GM23338 (cell line): ENCODE results near the gene U2AF1L4. TPM values are rescaled to one million over a fixed set of nuclear protein-coding genes. Genes with fewer than 3 reads are reported as not detected.
A peak's percentile ranks its signal among the peaks of the same experiment; 100 is the strongest.

Experiments
- ATAC-seq: fragments of 200-7000 bp; cut with Tn5 transposase; 3 replicates; pipeline ENCODE4 v1.9.1; 2020
- DNase-seq: peaks from one replicate; pipeline ENCODE4 v3.0.0-alpha.2; 2015; ENCODE audit warnings: low spot score
- H2AFZ ChIP-seq: fragments of 200-600 bp; sonication (generic); 2 replicates; pipeline ENCODE4 v1.8.0; 2016; ENCODE audit warnings: antibody characterized with exemption, mild to moderate bottlenecking, moderate library complexity
- H3F3A ChIP-seq: fragments of 200-600 bp; sonication (generic); replicated peaks from 2 replicates; pipeline ENCODE4 v1.8.0; 2017; ENCODE audit warnings: antibody characterized with exemption, mixed run types, low read depth
- H3K27ac ChIP-seq: fragments of 200-600 bp; sonication (generic); 2 replicates; pipeline ENCODE4 v1.6.1; 2016; ENCODE audit warnings: low read depth
- H3K27me3 ChIP-seq: fragments of 200-600 bp; sonication (generic); 2 replicates; pipeline ENCODE4 v1.8.0; 2016; ENCODE audit warnings: mild to moderate bottlenecking, mixed run types, moderate library complexity; ENCODE audit not compliant: insufficient read depth
- H3K36me3 ChIP-seq: fragments of 200-600 bp; sonication (generic); 2 replicates; pipeline ENCODE4 v1.8.0; 2016; ENCODE audit warnings: mild to moderate bottlenecking; ENCODE audit not compliant: insufficient read depth
- H3K4me1 ChIP-seq: fragments of 200-600 bp; sonication (generic); 2 replicates; pipeline ENCODE4 v1.8.0; 2016; ENCODE audit warnings: mild to moderate bottlenecking, moderate library complexity; ENCODE audit not compliant: insufficient read depth
- H3K4me2 ChIP-seq: fragments of 200-600 bp; sonication (generic); 2 replicates; pipeline ENCODE4 v1.7.1; 2017; ENCODE audit warnings: mixed run types
- H3K4me3 ChIP-seq: fragments of 200-600 bp; sonication (generic); 2 replicates; pipeline ENCODE4 v1.6.1; 2016; ENCODE audit warnings: mixed run types
- H3K79me2 ChIP-seq: fragments of 200-600 bp; sonication (generic); replicated peaks from 2 replicates; pipeline ENCODE4 v1.8.0; 2017; ENCODE audit warnings: mild to moderate bottlenecking; ENCODE audit not compliant: insufficient read depth
- H3K9me2 ChIP-seq: fragments of 200-600 bp; sonication (generic); 2 replicates; pipeline ENCODE4 v1.8.0; 2017; ENCODE audit not compliant: insufficient read depth
- H4K20me1 ChIP-seq: fragments of 200-600 bp; sonication (generic); replicated peaks from 2 replicates; pipeline ENCODE4 v1.8.0; 2017; ENCODE audit warnings: mild to moderate bottlenecking; ENCODE audit not compliant: insufficient read depth
- H3K27ac Mint-ChIP-seq: 2 replicates; pipeline ENCODE4 v1.8.0; 2020; ENCODE audit warnings: inconsistent platforms, mild to moderate bottlenecking, moderate library complexity, mixed read lengths
- H3K27me3 Mint-ChIP-seq: 3 replicates; pipeline ENCODE4 v1.8.0; 2022; ENCODE audit warnings: low read depth, mild to moderate bottlenecking, moderate library complexity, mixed read lengths, inconsistent platforms; ENCODE audit not compliant: insufficient read depth, poor library complexity
- H3K36me3 Mint-ChIP-seq: 3 replicates; pipeline ENCODE4 v1.8.0; 2021; ENCODE audit warnings: low read depth, mild to moderate bottlenecking, inconsistent platforms, moderate library complexity, mixed read lengths
- H3K4me1 Mint-ChIP-seq: 3 replicates; pipeline ENCODE4 v1.8.0; 2020; ENCODE audit warnings: mild to moderate bottlenecking, inconsistent platforms, mixed read lengths
- H3K4me3 Mint-ChIP-seq: 3 replicates; pipeline ENCODE4 v1.8.0; 2021; ENCODE audit warnings: moderate library complexity, mild to moderate bottlenecking, inconsistent platforms, mixed read lengths
- H3K9me3 Mint-ChIP-seq: 3 replicates; pipeline ENCODE4 v1.8.0; 2020; ENCODE audit warnings: moderate library complexity, mild to moderate bottlenecking, inconsistent platforms, mixed read lengths
- CREB1 ChIP-seq: fragments of 250-450 bp; sonication (Bioruptor Pico); IDR thresholded peaks from 2 replicates; pipeline ENCODE4 v1.5.0; 2020; ENCODE audit warnings: low read depth, mild to moderate bottlenecking, moderate library complexity
- CTCF ChIP-seq, 2 experiments: fragments of 200-600 bp in 1 of 2; sonication (generic) in 1 of 2; conservative IDR thresholded peaks; 2 replicates each; pipeline versions ENCODE4 v1.5.1 to v1.6.1; 2016 to 2017; ENCODE audit warnings: antibody characterized with exemption in 2 of 2, low read depth in 2 of 2, mild to moderate bottlenecking in 2 of 2, moderate library complexity in 1 of 2
- ETS1 ChIP-seq: IDR thresholded peaks from 2 replicates; pipeline ENCODE4 v1.6.1; 2016; ENCODE audit warnings: antibody characterized with exemption
- EZH2phosphoT487 ChIP-seq: fragments of 200-600 bp; sonication (generic); IDR thresholded peaks from one replicate; pipeline ENCODE4 v1.8.1; 2018; ENCODE audit warnings: antibody characterized with exemption; ENCODE audit not compliant: unreplicated experiment
- JUNB ChIP-seq: IDR thresholded peaks from one replicate; pipeline ENCODE4 v1.6.1; 2016; ENCODE audit warnings: antibody characterized with exemption; ENCODE audit not compliant: unreplicated experiment
- POLR2AphosphoS5 ChIP-seq: IDR thresholded peaks from 2 replicates; pipeline ENCODE4 v1.6.1; 2016; ENCODE audit warnings: antibody characterized with exemption, low read depth
- REST ChIP-seq: IDR thresholded peaks from one replicate; pipeline ENCODE4 v1.6.1; 2018; ENCODE audit warnings: antibody characterized with exemption; ENCODE audit not compliant: unreplicated experiment
- STAT1 ChIP-seq: IDR thresholded peaks from one replicate; pipeline ENCODE4 v1.6.1; 2016; ENCODE audit warnings: antibody characterized with exemption; ENCODE audit not compliant: unreplicated experiment
- ZNF114 ChIP-seq: fragments of 250-450 bp; sonication (Bioruptor Pico); IDR thresholded peaks from 2 replicates; pipeline ENCODE4 v1.5.0; 2020; ENCODE audit warnings: mild to moderate bottlenecking, moderate library complexity
- polyA plus RNA-seq: library from polyadenylated mRNA; unstranded; fragments of >200 nt; fragmentation: Nextera tagmentation; extraction: Ambion mirVana; gene quantifications from 2 replicates; pipeline ENCODE4 v1.2.1, GENCODE V29; 2016
- total RNA-seq: library from RNA; depleted of rRNA; stranded (reverse); fragments of >200 nt; shearing (Covaris generic); gene quantifications from 2 replicates; pipeline ENCODE4 v1.2.3, GENCODE V29; 2014

The U2AF1L4 gene
- total and polyA plus RNA-seq, 2 experiments from 2014 or later, result 13.1 to 23.7 TPM

GRCh38 chr19:35693835-35694599 lies 51.2 kb downstream of the U2AF1L4 start:
- H3K4me1 Mint-ChIP-seq, result peaks cover 5% of the 10 kb centered on the region; the same call in 2 of the 3 replicates
- no peaks in the 10 kb centered on the region for H3K36me3 ChIP-seq
- H3K4me3 Mint-ChIP-seq, result no peak overlapping the region
- no peak overlapping the region; the same call in 1 of the 2 replicates for H2AFZ ChIP-seq
- DNase-seq, result peak; percentile 94
- no peaks in the 10 kb centered on the region for H3K79me2 ChIP-seq
- 0 out of 2 replicates have a peak, but pooled peaks cover 2% of the 10 kb centered on the region for H3F3A ChIP-seq
- no peak overlapping the region for H3K27ac ChIP-seq
- no peaks in the 10 kb centered on the region; the same call in 1 of the 2 replicates for H3K4me1 ChIP-seq
- H3K4me3 ChIP-seq, result no peak overlapping the region
- H3K27me3 ChIP-seq, result no peaks in the 10 kb centered on the region
- no peak overlapping the region for H3K27ac Mint-ChIP-seq
- ATAC-seq, result peak; percentile 98
- peaks cover 3% of the 10 kb centered on the region; the same call in 1 of the 3 replicates for H3K9me3 Mint-ChIP-seq
- TF ChIP-seq EZH2phosphoT487 (no peak), REST (no peak), CTCF (conservative IDR thresholded peaks at IDR 0.05; ENCODE audit: low read depth in 2 of 2) (peak; percentile 93 to 100), ZNF114 (CRISPR knock-in tag) (no peak), ETS1 (no peak), STAT1 (no peak), CREB1 (peak; percentile 33)
- no peaks in the 10 kb centered on the region for H3K27me3 Mint-ChIP-seq
- H3K4me2 ChIP-seq, result no peak overlapping the region
- H3K9me2 ChIP-seq, result no peaks in the 10 kb centered on the region
- no peaks in the 10 kb centered on the region for H4K20me1 ChIP-seq
- H3K36me3 Mint-ChIP-seq, result no peaks in the 10 kb centered on the region

- H3K4me1 Mint-ChIP-seq, result peaks cover 5% of the 10 kb centered on the region; the same call in 2 of the 3 replicates
- H3K4me3 Mint-ChIP-seq, result no peak overlapping the region
- Histone ChIP-seq H3K4me2 (0 out of 2 replicates have a peak overlapping the region, but pooled peaks have one; percentile 48), H4K20me1 (no peaks in the 10 kb centered on the region), H3K4me1 (no peaks in the 10 kb centered on the region; the same call in 1 of the 2 replicates), H3K36me3 (no peaks in the 10 kb centered on the region), H3K27me3 (no peaks in the 10 kb centered on the region), H3K9me2 (no peaks in the 10 kb centered on the region), H3K4me3 (no peak overlapping the region), H2AFZ (peak overlapping the region; percentile 9; the same call in 1 of the 2 replicates), H3K79me2 (no peaks in the 10 kb centered on the region), H3F3A (0 out of 2 replicates have a peak, but pooled peaks cover 2% of the 10 kb centered on the region), H3K27ac (no peak overlapping the region)
- ATAC-seq, result peak; percentile 74
- no peak overlapping the region for H3K27ac Mint-ChIP-seq
- H3K9me3 Mint-ChIP-seq, result peaks cover 3% of the 10 kb centered on the region; the same call in 1 of the 3 replicates
- no peaks in the 10 kb centered on the region for H3K27me3 Mint-ChIP-seq
- no peaks in the 10 kb centered on the region for H3K36me3 Mint-ChIP-seq
- no peak for DNase-seq
- no peak for TF ChIP-seq CTCF (conservative IDR thresholded peaks at IDR 0.05; ENCODE audit: low read depth in 2 of 2)
- no peak for TF ChIP-seq POLR2AphosphoS5
- no peak for TF ChIP-seq EZH2phosphoT487
- no peak for TF ChIP-seq CREB1
- no peak for TF ChIP-seq JUNB
- TF ChIP-seq ETS1, result no peak
Observed at GRCh38 chr19:35693422-35693821, 51.8 kb downstream of the U2AF1L4 start.
